GM06990 (cell line): ENCODE data around the gene AFAP1L2.

Experiments
- DNase-seq: peaks from one replicate; pipeline ENCODE4 v3.0.0-alpha.2; 2011; ENCODE audit not compliant: insufficient read length; ENCODE audit errors: extremely low read depth
- H3K27me3 ChIP-seq: replicated peaks from 2 replicates; pipeline ENCODE4 v1.6.0; 2011; ENCODE audit warnings: low read length; ENCODE audit not compliant: control insufficient read depth, insufficient read depth
- H3K36me3 ChIP-seq: 2 replicates; pipeline ENCODE4 v1.5.1; 2011; ENCODE audit warnings: low read length; ENCODE audit not compliant: control insufficient read depth, insufficient read depth
- H3K4me3 ChIP-seq: replicated peaks from 2 replicates; pipeline ENCODE4 v1.5.1; 2011; ENCODE audit warnings: low read depth, mild to moderate bottlenecking, control low read depth, low read length
- TF ChIP-seq, protein P1 (sequence below): IDR thresholded peaks from 2 replicates; pipeline ENCODE4 v1.5.1; 2011; ENCODE audit warnings: low read length, control low read depth, mild to moderate bottlenecking, inconsistent platforms; ENCODE audit not compliant: insufficient read depth, poor library complexity, severe bottlenecking

The AFAP1L2 gene

DNA sequence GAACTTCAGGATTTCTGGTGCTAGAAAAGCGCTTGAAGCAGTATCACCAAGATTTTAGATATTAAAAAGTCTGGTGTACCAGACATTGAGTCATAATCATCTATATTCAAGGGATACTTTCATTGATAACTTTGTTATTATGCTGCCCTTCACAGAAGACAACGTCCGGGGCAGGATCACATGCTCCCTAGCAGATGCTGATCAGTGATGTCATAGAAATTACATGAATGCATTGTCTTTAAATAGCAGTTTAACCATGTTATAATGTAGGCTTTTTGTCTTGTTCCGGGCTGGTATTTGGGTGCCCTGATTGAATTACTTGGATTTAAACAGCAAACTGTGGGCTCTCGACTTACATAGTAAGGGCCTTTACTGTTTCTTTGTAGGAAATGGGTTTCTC is 111.2 kb downstream of the AFAP1L2 start:
- TF ChIP-seq, protein P1, sequence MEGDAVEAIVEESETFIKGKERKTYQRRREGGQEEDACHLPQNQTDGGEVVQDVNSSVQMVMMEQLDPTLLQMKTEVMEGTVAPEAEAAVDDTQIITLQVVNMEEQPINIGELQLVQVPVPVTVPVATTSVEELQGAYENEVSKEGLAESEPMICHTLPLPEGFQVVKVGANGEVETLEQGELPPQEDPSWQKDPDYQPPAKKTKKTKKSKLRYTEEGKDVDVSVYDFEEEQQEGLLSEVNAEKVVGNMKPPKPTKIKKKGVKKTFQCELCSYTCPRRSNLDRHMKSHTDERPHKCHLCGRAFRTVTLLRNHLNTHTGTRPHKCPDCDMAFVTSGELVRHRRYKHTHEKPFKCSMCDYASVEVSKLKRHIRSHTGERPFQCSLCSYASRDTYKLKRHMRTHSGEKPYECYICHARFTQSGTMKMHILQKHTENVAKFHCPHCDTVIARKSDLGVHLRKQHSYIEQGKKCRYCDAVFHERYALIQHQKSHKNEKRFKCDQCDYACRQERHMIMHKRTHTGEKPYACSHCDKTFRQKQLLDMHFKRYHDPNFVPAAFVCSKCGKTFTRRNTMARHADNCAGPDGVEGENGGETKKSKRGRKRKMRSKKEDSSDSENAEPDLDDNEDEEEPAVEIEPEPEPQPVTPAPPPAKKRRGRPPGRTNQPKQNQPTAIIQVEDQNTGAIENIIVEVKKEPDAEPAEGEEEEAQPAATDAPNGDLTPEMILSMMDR = no peak
- H3K4me3 ChIP-seq = no peak overlapping the region
- DNase-seq = no peak
- no peaks in the 10 kb centered on the region for H3K36me3 ChIP-seq
- H3K27me3 ChIP-seq = peaks cover 1% of the 10 kb centered on the region; the same call in 1 of the 2 replicates

DNA sequence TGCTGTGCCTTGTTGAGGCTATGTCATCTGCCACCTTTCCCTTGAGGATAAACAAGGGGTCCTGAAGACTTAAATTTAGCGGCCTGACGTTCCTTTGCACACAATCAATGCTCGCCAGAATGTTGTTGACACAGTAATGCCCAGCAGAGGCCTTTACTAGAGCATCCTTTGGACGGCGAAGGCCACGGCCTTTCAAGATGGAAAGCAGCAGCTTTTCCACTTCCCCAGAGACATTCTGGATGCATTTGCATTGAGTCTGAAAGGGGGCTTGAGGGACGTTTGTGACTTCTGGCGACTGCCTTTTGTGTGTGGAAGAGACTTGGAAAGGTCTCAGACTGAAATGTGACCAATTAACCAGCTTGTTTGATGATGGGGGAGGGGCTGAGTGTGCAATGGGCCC is 112.8 kb downstream of the AFAP1L2 start:
- no peak overlapping the region for H3K4me3 ChIP-seq
- TF ChIP-seq, protein P1 = no peak
- H3K27me3 ChIP-seq = peaks cover 1% of the 10 kb centered on the region
- DNase-seq = no peak
- H3K36me3 ChIP-seq = no peaks in the 10 kb centered on the region

DNA sequence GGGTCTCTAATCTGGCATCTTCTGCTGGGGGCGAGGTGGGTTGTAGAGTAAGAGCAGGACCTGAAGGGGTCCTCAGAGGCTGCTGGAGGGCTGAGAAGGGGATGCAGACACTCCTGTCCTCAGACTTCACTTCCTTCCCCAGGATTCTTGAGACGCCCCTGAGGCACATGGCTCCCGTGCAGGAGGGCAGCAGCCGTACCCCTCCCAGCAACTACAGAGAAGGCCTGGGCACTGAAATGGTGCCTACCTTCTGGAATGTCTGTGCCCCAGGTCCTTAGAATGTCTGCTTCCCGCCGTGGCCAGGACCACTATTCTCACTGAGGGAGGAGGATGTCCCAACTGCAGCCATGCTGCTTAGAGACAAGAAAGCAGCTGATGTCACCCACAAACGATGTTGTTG is 113.2 kb downstream of the AFAP1L2 start:
- Histone ChIP-seq H3K4me3 (no peak overlapping the region), H3K27me3 (peaks cover 1% of the 10 kb centered on the region)
- TF ChIP-seq, protein P1 = no peak

DNA sequence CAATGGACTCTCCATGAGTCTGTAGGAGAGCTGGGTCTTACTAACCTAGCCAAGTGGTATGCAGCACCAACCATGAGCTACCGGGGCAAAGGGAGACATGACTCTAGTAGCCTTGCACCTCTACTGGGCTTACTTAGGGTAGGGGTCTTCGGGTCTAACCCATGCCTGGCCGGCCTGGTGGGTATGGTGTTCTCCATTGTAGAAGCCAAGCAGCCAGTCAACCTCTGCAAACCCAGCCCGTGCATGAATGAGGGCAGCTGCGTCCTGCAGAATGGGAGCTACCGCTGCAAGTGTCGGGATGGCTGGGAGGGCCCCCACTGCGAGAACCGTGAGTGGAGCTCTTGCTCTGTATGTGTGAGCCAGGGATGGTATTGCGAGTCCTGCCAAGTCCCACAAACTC is 114.3 kb downstream of the AFAP1L2 start:
- DNase-seq = no peak
- H3K36me3 ChIP-seq = no peaks in the 10 kb centered on the region
- H3K4me3 ChIP-seq = no peak overlapping the region
- TF ChIP-seq, protein P1 = no peak
- peaks cover 1% of the 10 kb centered on the region for H3K27me3 ChIP-seq

More for the DNA sequence above, 113.2 kb downstream of the AFAP1L2 start:
- no peaks in the 10 kb centered on the region for H3K36me3 ChIP-seq
- no peak for DNase-seq

DNA sequence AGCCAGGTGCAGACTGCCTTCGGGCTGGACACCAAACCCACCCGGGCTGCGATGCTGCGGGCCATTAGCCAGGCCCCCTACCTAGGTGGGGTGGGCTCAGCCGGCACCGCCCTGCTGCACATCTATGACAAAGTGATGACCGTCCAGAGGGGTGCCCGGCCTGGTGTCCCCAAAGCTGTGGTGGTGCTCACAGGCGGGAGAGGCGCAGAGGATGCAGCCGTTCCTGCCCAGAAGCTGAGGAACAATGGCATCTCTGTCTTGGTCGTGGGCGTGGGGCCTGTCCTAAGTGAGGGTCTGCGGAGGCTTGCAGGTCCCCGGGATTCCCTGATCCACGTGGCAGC is 115.2 kb downstream of the AFAP1L2 start:
- H3K4me3 ChIP-seq = no peak overlapping the region
- H3K36me3 ChIP-seq = no peaks in the 10 kb centered on the region
- DNase-seq = no peak
- H3K27me3 ChIP-seq = peaks cover 1% of the 10 kb centered on the region
- TF ChIP-seq, protein P1 = no peak

DNA sequence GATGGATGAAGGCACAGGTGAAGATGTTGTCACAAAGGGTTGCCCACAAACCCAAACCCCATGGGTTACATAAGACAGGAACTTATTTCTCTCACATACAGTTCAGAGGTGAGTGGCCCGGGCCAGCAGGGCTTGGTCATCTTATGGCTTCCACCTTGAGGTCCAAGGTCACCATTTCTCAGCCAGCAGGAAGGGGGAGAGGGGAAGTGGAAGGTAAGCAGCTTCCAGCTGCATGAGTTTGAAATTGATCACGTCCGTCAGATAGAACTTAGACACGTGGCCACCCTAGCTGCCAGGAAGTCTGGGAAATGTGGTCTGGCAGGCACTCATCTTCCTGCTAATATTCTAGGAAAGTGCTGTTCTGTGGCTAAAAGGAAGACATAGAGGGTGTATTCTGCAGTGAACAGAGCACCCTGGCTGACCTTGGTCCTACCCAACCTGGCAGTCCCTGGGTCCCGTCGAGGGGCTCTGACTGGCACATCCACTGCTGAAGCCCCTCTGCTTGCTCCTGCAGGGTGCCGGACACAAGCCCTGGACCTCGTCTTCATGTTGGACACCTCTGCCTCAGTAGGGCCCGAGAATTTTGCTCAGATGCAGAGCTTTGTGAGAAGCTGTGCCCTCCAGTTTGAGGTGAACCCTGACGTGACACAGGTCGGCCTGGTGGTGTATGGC is 115.7 kb downstream of the AFAP1L2 start:
- Histone ChIP-seq H3K36me3 (no peaks in the 10 kb centered on the region), H3K27me3 (peaks cover 1% of the 10 kb centered on the region), H3K4me3 (no peak overlapping the region)
- DNase-seq = no peak
- TF ChIP-seq, protein P1 = no peak
